CD8-positive, alpha-beta memory T cell (primary cell): ENCODE results near the gene TRIM24. TPM values are rescaled to one million over a fixed set of nuclear protein-coding genes. Genes with fewer than 3 reads are reported as not detected.

ENCODE experiments used
- CTCF ChIA-PET: fragments of 350-600 bp; sonication (Branson Sonifier 250); formaldehyde crosslinking; loops from one replicate; lab custom pipeline; 2021; ENCODE audit warnings: antibody characterized with exemption; lab: Charles Lee
- POLR2A ChIA-PET: fragments of 350-600 bp; sonication (Branson Sonifier 250); formaldehyde crosslinking; loops from one replicate; lab custom pipeline; 2021; ENCODE audit warnings: antibody characterized with exemption; lab: Charles Lee
- DNase-seq, 5 donors: peaks; one replicate each; pipeline versions ENCODE4 v3.0.0 to v3.0.0-alpha.2; 2020 to 2022; ENCODE audit warnings: mixed read lengths in 1 of 5
- H3K27ac ChIP-seq: one replicate; pipeline ENCODE4 v1.7.0; 2013; ENCODE audit warnings: low read depth, mild to moderate bottlenecking, low read length, moderate library complexity
- H3K27me3 ChIP-seq: 2 replicates; pipeline ENCODE4 v1.7.0; 2013; ENCODE audit warnings: low read length, mild to moderate bottlenecking; ENCODE audit not compliant: insufficient read depth, poor library complexity, severe bottlenecking
- H3K36me3 ChIP-seq: 2 replicates; pipeline ENCODE4 v1.7.0; 2013; ENCODE audit warnings: mild to moderate bottlenecking, low read length, moderate library complexity; ENCODE audit not compliant: insufficient read depth
- H3K4me1 ChIP-seq: 2 replicates; pipeline ENCODE4 v1.7.0; 2013; ENCODE audit warnings: mild to moderate bottlenecking, low read length, moderate library complexity; ENCODE audit not compliant: insufficient read depth
- H3K4me3 ChIP-seq: 2 replicates; pipeline ENCODE4 v1.7.0; 2013; ENCODE audit warnings: mild to moderate bottlenecking, low read length
- H3K9me3 ChIP-seq: 2 replicates; pipeline ENCODE4 v1.7.0; 2013; ENCODE audit warnings: mild to moderate bottlenecking, low read length
- H3K27ac Mint-ChIP-seq, 8 donors: one replicate each; pipeline ENCODE4 v1.8.0; 2020 to 2021; ENCODE audit warnings: mixed read lengths in 8 of 8, mild to moderate bottlenecking in 6 of 8, inconsistent platforms in 3 of 8, moderate library complexity in 3 of 8
- H3K27me3 Mint-ChIP-seq, 2 donors: one replicate each; pipeline ENCODE4 v1.8.0; 2020 to 2021; ENCODE audit warnings: mixed read lengths in 2 of 2, mild to moderate bottlenecking in 1 of 2, moderate library complexity in 1 of 2
- H3K36me3 Mint-ChIP-seq, 3 donors: one replicate each; pipeline ENCODE4 v1.8.0; 2020 to 2021; ENCODE audit warnings: mixed read lengths in 3 of 3, inconsistent platforms in 1 of 3, mild to moderate bottlenecking in 1 of 3
- H3K4me1 Mint-ChIP-seq, 3 donors: one replicate each; pipeline ENCODE4 v1.8.0; 2020 to 2021; ENCODE audit warnings: mixed read lengths in 3 of 3, inconsistent platforms in 1 of 3, mild to moderate bottlenecking in 1 of 3
- H3K4me3 Mint-ChIP-seq, 7 donors: one replicate each; pipeline ENCODE4 v1.8.0; 2020 to 2021; ENCODE audit warnings: mixed read lengths in 7 of 7, mild to moderate bottlenecking in 6 of 7, moderate library complexity in 4 of 7, inconsistent platforms in 2 of 7
- H3K9me3 Mint-ChIP-seq, 5 donors: one replicate each; pipeline ENCODE4 v1.8.0; 2020 to 2022; ENCODE audit warnings: mixed read lengths in 5 of 5, mild to moderate bottlenecking in 3 of 5, moderate library complexity in 2 of 5, inconsistent platforms in 1 of 5
- polyA plus RNA-seq: library from polyadenylated mRNA; unstranded; fragments of 300-500 nt; fragmentation: Illumina TruSeq; gene quantifications from one replicate; pipeline ENCODE4 v1.2.3, GENCODE V29; 2021
- total RNA-seq, 2 experiments: library from RNA; stranded (reverse); gene quantifications; one replicate each; pipeline ENCODE4 v1.2.3, GENCODE V29; 2021

TRIM24 gene
- total and polyA plus RNA-seq, 3 experiments from 2014 or later: 8.4 to 16.3 (median 15.2) TPM

DNA sequence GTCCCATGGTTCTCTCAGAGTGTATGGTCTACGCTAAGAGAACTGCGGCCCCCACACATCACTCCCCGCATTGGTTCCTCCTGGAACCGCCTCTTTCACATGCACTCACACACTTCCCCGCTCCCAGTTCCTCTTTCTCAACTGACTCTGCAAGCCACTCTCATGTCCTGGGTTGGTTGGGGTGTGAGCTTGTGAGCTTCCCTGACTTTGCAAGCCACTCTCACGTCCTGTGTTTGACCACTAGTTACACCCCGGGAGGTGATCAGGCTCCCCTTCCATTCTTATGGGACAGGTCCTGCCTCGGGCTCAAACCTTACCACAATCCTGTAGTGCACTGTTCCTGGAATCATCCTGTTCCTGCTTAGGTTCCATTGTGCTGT lies 105.0 kb downstream of the TRIM24 start:
- H3K9me3 ChIP-seq: peaks cover 14% of the 10 kb centered on the region
- H3K36me3 Mint-ChIP-seq: peaks cover 52 to 93% (median 85%) of the 10 kb centered on the region in 3 donors
- H3K4me1 ChIP-seq: no peaks in the 10 kb centered on the region
- H3K4me3 ChIP-seq: no peak overlapping the region
- no peak overlapping the region for H3K4me3 Mint-ChIP-seq
- no peak for DNase-seq
- H3K27me3 ChIP-seq: no peaks in the 10 kb centered on the region
- no peak overlapping the region for H3K27ac ChIP-seq
- H3K36me3 ChIP-seq: peaks cover 28% of the 10 kb centered on the region
- H3K27ac Mint-ChIP-seq: peak overlapping the region in 1 of 8 donors; percentile 19
- H3K9me3 Mint-ChIP-seq: peaks cover 33 to 55% (median 44%) of the 10 kb centered on the region in 5 donors
- H3K27me3 Mint-ChIP-seq: peaks cover 0 to 1% of the 10 kb centered on the region in 2 donors
- ChIA-PET POLR2A (no interaction called here), CTCF (no interaction called here)
- peaks cover 0 to 2% (median 0%) of the 10 kb centered on the region in 3 donors for H3K4me1 Mint-ChIP-seq

DNA sequence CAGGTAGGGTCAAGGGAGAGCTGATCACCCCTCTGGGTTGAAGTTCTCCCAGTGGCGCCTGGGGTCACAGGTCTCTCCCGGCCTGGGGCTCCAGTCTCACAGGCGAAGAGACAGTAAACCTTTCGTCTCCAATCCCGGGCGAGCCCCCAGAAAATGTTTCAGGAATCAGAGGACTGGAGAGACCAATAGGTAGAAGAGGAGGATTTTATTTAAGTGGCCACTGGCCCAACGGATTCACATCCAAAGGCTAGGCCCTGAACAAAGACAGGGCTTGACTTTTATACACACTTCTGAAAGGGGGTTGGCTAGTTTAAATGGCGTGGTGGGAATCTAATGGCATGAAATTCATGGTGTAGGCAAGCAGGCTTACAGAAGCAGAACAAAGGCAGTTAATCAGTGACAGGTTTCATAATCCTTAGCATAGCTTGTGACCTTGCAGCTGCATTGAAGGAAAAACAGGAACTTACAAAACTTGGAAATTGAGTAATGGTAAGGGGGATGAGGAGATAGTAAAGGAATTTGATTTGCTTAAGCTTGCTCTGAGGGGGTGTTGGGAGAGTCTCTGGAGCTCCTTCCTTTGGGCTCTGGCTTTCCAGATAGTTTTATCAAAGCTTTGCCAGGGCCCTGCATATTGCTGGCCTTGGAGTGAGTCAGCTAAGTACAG lies 105.5 kb downstream of the TRIM24 start:
- peaks cover 33 to 50% (median 40%) of the 10 kb centered on the region in 5 donors for H3K9me3 Mint-ChIP-seq
- CTCF ChIA-PET: no interaction called here
- peaks cover 0 to 1% of the 10 kb centered on the region in 2 donors for H3K27me3 Mint-ChIP-seq
- no peaks in the 10 kb centered on the region for H3K4me1 ChIP-seq
- peaks cover 53 to 93% (median 84%) of the 10 kb centered on the region in 3 donors for H3K36me3 Mint-ChIP-seq
- H3K27ac Mint-ChIP-seq: peak overlapping the region in 2 of 8 donors; percentile 43 to 61
- peaks cover 24% of the 10 kb centered on the region for H3K36me3 ChIP-seq
- H3K4me3 Mint-ChIP-seq: no peak overlapping the region
- peaks cover 0 to 2% (median 0%) of the 10 kb centered on the region in 3 donors for H3K4me1 Mint-ChIP-seq
- no peak overlapping the region for H3K4me3 ChIP-seq
- DNase-seq: no peak
- POLR2A ChIA-PET: no interaction called here
- H3K27me3 ChIP-seq: no peaks in the 10 kb centered on the region
- peaks cover 14% of the 10 kb centered on the region for H3K9me3 ChIP-seq
- H3K27ac ChIP-seq: no peak overlapping the region

DNA sequence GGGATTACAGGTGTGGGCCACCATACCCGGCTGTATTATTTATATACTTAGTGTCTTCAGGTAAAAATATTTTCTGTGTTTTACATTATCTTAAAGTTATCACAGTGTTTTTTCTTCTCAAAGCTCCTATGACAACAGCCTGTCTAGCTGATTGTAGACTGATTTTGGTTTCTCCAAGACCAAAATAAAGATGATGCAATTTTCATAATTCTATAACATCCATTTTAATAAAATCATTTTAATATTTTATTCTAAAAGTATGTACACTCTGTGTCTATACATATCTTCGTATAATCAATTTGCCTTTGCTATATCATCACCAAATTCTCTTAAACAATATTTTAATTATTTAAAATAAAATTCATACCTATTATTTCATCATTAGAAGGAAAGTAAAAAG lies 108.6 kb downstream of the TRIM24 start:
- Mint-ChIP-seq H3K9me3 (peaks cover 23 to 36% (median 27%) of the 10 kb centered on the region in 5 donors), H3K27ac (no peak overlapping the region), H3K4me1 (no peaks in the 10 kb centered on the region), H3K4me3 (no peak overlapping the region), H3K36me3 (peaks cover 55 to 92% (median 79%) of the 10 kb centered on the region in 3 donors), H3K27me3 (peaks cover 0 to 1% of the 10 kb centered on the region in 2 donors)
- H3K4me1 ChIP-seq: no peaks in the 10 kb centered on the region
- H3K27me3 ChIP-seq: no peaks in the 10 kb centered on the region
- ChIA-PET POLR2A (no interaction called here), CTCF (no interaction called here)
- H3K27ac ChIP-seq: no peak overlapping the region
- H3K9me3 ChIP-seq: peaks cover 11% of the 10 kb centered on the region
- no peak for DNase-seq
- H3K36me3 ChIP-seq: peaks cover 10% of the 10 kb centered on the region
- H3K4me3 ChIP-seq: no peak overlapping the region

DNA sequence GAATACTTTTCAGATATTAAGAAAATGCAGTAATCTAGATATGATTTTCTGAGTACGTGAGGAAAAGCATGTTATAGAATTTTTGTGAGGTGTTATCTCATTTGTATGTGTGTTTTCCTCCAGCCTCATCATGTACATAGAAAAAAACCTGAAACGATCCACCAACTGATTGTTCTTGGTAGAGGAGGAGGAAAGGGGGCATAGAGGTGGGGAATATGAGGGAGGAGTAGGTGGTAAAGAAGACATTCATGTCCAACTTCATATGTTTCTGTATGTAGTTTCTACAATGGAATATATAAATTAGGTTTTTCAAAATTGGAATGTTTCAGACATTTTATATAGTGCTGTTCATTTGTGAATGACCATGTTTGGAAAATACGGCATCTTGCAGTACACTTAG lies 109.4 kb downstream of the TRIM24 start:
- H3K4me3 ChIP-seq: no peak overlapping the region
- peaks cover 10% of the 10 kb centered on the region for H3K36me3 ChIP-seq
- CTCF ChIA-PET: no interaction called here
- POLR2A ChIA-PET: no interaction called here
- no peaks in the 10 kb centered on the region for H3K27me3 ChIP-seq
- peaks cover 11% of the 10 kb centered on the region for H3K9me3 ChIP-seq
- DNase-seq: no peak
- Mint-ChIP-seq H3K4me1 (no peaks in the 10 kb centered on the region), H3K27ac (no peak overlapping the region), H3K36me3 (peaks cover 52 to 92% (median 79%) of the 10 kb centered on the region in 3 donors), H3K27me3 (peaks cover 0 to 1% of the 10 kb centered on the region in 2 donors), H3K4me3 (no peak overlapping the region), H3K9me3 (peaks cover 19 to 29% (median 20%) of the 10 kb centered on the region in 5 donors)
- H3K4me1 ChIP-seq: no peaks in the 10 kb centered on the region
- no peak overlapping the region for H3K27ac ChIP-seq

DNA sequence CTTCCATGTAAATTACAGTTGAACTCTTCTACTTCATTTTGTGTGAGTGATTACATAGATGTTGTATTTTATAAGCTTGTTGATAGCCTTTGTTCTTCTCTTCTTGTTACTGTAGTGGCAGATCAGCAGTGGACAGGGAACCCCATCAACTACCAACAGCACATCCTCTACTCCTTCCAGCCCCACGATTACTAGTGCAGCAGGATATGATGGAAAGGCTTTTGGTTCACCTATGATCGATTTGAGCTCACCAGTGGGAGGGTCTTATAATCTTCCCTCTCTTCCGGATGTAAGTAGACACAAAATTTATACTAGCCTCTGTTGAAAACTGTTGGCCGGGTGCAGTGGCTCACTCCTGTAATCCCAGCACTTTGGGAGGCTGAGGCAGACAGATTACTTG lies 110.7 kb downstream of the TRIM24 start:
- Mint-ChIP-seq H3K36me3 (peaks cover 45 to 86% (median 72%) of the 10 kb centered on the region in 3 donors), H3K4me1 (no peaks in the 10 kb centered on the region), H3K4me3 (no peak overlapping the region), H3K9me3 (peaks cover 6 to 16% (median 7%) of the 10 kb centered on the region in 5 donors), H3K27me3 (no peaks in the 10 kb centered on the region), H3K27ac (no peak overlapping the region)
- Histone ChIP-seq H3K4me1 (no peaks in the 10 kb centered on the region), H3K4me3 (no peak overlapping the region), H3K9me3 (peaks cover under 1% of the 10 kb centered on the region), H3K27ac (no peak overlapping the region), H3K36me3 (peaks cover 2% of the 10 kb centered on the region), H3K27me3 (no peaks in the 10 kb centered on the region)
- DNase-seq: no peak
- ChIA-PET POLR2A (no interaction called here), CTCF (interaction anchor here (1.3 kb wide), 1 partner anchor 168 kb away, joined by 3 read pairs; no protein-coding TSS in a partner anchor)

DNA sequence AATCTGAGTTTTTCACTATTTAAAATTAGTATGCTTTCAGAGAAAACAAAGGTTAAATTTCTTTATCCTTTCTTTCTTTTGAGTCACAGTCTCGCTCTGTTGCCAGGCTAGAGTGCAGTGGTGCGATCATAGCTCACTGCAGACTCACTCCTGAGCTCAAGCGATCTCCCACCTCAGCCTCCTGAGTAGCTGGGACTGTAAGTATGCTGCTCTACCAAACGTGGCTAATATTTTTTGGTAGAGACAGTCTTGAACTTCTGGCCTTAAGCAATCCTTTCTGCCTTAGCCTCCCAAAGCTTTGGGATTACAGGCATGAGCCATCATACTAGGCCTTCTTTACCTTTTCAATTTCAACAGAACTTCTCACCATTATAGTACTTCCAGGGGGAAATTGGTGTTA lies 113.7 kb downstream of the TRIM24 start:
- no peak for DNase-seq
- ChIA-PET CTCF (no interaction called here), POLR2A (no interaction called here)
- Histone ChIP-seq H3K4me3 (no peak overlapping the region), H3K36me3 (peaks cover 4% of the 10 kb centered on the region), H3K27me3 (no peaks in the 10 kb centered on the region), H3K9me3 (no peaks in the 10 kb centered on the region), H3K27ac (no peak overlapping the region), H3K4me1 (no peaks in the 10 kb centered on the region)
- Mint-ChIP-seq H3K27ac (no peak overlapping the region), H3K9me3 (no peaks in the 10 kb centered on the region), H3K4me1 (no peaks in the 10 kb centered on the region), H3K36me3 (peaks cover 54 to 82% (median 64%) of the 10 kb centered on the region in 3 donors), H3K4me3 (no peak overlapping the region), H3K27me3 (no peaks in the 10 kb centered on the region)

DNA sequence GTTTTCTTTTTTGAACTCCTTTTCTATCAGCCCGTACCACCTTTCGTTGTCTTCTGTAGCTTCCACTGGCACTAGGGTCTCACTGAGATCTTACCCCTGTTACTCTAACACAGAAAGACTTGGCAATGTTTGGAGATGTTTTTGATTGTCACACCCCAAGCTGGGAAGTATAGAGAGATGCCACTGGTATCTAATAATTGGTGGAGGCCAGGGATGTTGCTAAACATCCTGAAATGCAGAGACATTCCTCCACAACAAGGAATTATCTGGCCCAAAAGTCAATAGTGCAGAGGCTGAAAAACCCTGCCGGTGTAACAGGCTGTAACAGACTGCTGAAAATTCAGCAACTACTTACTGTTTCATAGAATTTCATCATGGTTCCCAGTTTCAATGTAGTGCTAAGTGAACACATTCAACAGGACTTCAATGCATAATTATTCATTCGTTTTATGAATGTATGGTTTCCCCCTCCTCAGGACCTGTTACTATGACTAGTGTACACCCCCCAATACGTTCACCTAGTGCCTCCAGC lies 115.9 kb downstream of the TRIM24 start:
- Histone ChIP-seq H3K9me3 (no peaks in the 10 kb centered on the region), H3K36me3 (peaks cover 21% of the 10 kb centered on the region), H3K27ac (no peak overlapping the region), H3K27me3 (no peaks in the 10 kb centered on the region), H3K4me3 (no peak overlapping the region), H3K4me1 (no peaks in the 10 kb centered on the region)
- H3K27me3 Mint-ChIP-seq: no peaks in the 10 kb centered on the region
- H3K4me1 Mint-ChIP-seq: no peaks in the 10 kb centered on the region
- H3K27ac Mint-ChIP-seq: no peak overlapping the region
- no peak overlapping the region for H3K4me3 Mint-ChIP-seq
- ChIA-PET CTCF (no interaction called here), POLR2A (no interaction called here)
- DNase-seq: no peak
- peaks cover 52 to 85% (median 60%) of the 10 kb centered on the region in 3 donors for H3K36me3 Mint-ChIP-seq
- no peaks in the 10 kb centered on the region for H3K9me3 Mint-ChIP-seq

DNA sequence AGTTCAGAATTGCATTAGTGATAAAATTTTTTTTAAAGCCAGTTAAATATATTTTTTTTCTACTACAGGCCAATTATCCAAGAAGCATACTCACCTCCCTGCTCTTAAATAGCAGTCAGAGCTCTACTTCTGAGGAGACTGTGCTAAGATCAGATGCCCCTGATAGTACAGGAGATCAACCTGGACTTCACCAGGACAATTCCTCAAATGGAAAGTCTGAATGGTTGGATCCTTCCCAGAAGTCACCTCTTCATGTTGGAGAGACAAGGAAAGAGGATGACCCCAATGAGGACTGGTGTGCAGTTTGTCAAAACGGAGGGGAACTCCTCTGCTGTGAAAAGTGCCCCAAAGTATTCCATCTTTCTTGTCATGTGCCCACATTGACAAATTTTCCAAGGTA lies 119.1 kb downstream of the TRIM24 start:
- ChIA-PET POLR2A (no interaction called here), CTCF (no interaction called here)
- Histone ChIP-seq H3K36me3 (peaks cover 25% of the 10 kb centered on the region), H3K27me3 (no peaks in the 10 kb centered on the region), H3K4me3 (no peak overlapping the region), H3K4me1 (no peaks in the 10 kb centered on the region), H3K9me3 (no peaks in the 10 kb centered on the region), H3K27ac (no peak overlapping the region)
- no peak overlapping the region for H3K4me3 Mint-ChIP-seq
- DNase-seq: no peak
- H3K27me3 Mint-ChIP-seq: no peaks in the 10 kb centered on the region
- no peaks in the 10 kb centered on the region for H3K4me1 Mint-ChIP-seq
- H3K9me3 Mint-ChIP-seq: no peaks in the 10 kb centered on the region
- peaks cover 47 to 82% (median 49%) of the 10 kb centered on the region in 3 donors for H3K36me3 Mint-ChIP-seq
- H3K27ac Mint-ChIP-seq: no peak overlapping the region
